ENCODE measurements around the gene IDH3B. TPM values are rescaled to one million over a fixed set of nuclear protein-coding genes. Genes with fewer than 3 reads are reported as not detected.

IDH3B gene
- total RNA-seq, 1 experiment from 2014 or later = 132 TPM

- POLR2A ChIA-PET = no interaction called here
- intact Hi-C loops (cut with micrococcal nuclease) = no loop called here
- ATAC-seq (no peak), DNase-seq (ENCODE audit: low read depth, low spot score) (no peak)
- no peaks in the 10 kb centered on the region for H3K9me3 ChIP-seq (ENCODE audit: control insufficient read depth in 1 of 2, insufficient read depth in 1 of 2, low read depth in 1 of 2, low read length in 2 of 2)
- TF ChIP-seq SP1 (IDR thresholded peaks at IDR 0.05; ENCODE audit: low read depth) = no peak
- no peak overlapping the region for H3K27ac ChIP-seq (ENCODE audit: low read depth, low read length)
- no peaks in the 10 kb centered on the region for H3K79me2 ChIP-seq (ENCODE audit: insufficient read depth, low read length)
- H3K4me1 ChIP-seq (ENCODE audit: control insufficient read depth in 1 of 2, insufficient read depth in 2 of 2, low read length in 2 of 2) = no peaks in the 10 kb centered on the region
- no peak overlapping the region for H3K4me3 ChIP-seq (replicated peaks in 1 of 2; ENCODE audit: low read depth in 1 of 2, low read length in 2 of 2)
- H3K36me3 ChIP-seq (ENCODE audit: control insufficient read depth in 1 of 2, insufficient read depth in 2 of 2, low read length in 2 of 2) = no peaks in the 10 kb centered on the region
- CTCF ChIA-PET = interaction anchor here (3.0 kb wide), 1 partner anchor 10 kb away, joined by 14 read pairs; no protein-coding TSS in a partner anchor
- RAD21 ChIA-PET (ENCODE audit: low non-redundant PET in 1 of 2, low total read pairs in 2 of 2, uncharacterized antibody in 2 of 2, unreplicated experiment in 2 of 2) = interaction anchor here in 1 of 2 experiments (0.7 kb wide), 1 partner anchor 11 kb away, joined by 3 read pairs; no protein-coding TSS in a partner anchor
- H3K4me2 ChIP-seq (ENCODE audit: low read length) = no peak overlapping the region
- no peaks in the 10 kb centered on the region for H4K20me1 ChIP-seq (ENCODE audit: insufficient read depth)
- no peaks in the 10 kb centered on the region for H3K27me3 ChIP-seq (ENCODE audit: insufficient read depth, low read length)
- BruUV-seq (replicated peaks) = no TSS peak
- H2AFZ ChIP-seq (ENCODE audit: low read depth, low read length, poor library complexity, severe bottlenecking) = no peak overlapping the region
- H3K9me2 ChIP-seq (ENCODE audit: insufficient read depth) = no peaks in the 10 kb centered on the region
- H3K9ac ChIP-seq (ENCODE audit: low read length) = no peak overlapping the region
These were observed 26.8 kb downstream of the IDH3B start for GRCh38 chr20:2637246-2637645.

- Histone ChIP-seq H3K79me2 (ENCODE audit: insufficient read depth, low read length) (no peaks in the 10 kb centered on the region), H3K27ac (ENCODE audit: low read depth, low read length) (no peak overlapping the region), H4K20me1 (ENCODE audit: insufficient read depth) (no peaks in the 10 kb centered on the region), H3K27me3 (ENCODE audit: insufficient read depth, low read length) (no peaks in the 10 kb centered on the region), H3K9ac (ENCODE audit: low read length) (no peak overlapping the region), H3K4me1 (ENCODE audit: control insufficient read depth in 1 of 2, insufficient read depth in 2 of 2, low read length in 2 of 2) (no peaks in the 10 kb centered on the region), H2AFZ (ENCODE audit: low read depth, low read length, poor library complexity, severe bottlenecking) (no peak overlapping the region), H3K9me3 (ENCODE audit: control insufficient read depth in 1 of 2, insufficient read depth in 1 of 2, low read depth in 1 of 2, low read length in 2 of 2) (no peaks in the 10 kb centered on the region), H3K9me2 (ENCODE audit: insufficient read depth) (no peaks in the 10 kb centered on the region), H3K4me3 (replicated peaks in 1 of 2; ENCODE audit: low read depth in 1 of 2, low read length in 2 of 2) (no peak overlapping the region), H3K36me3 (ENCODE audit: control insufficient read depth in 1 of 2, insufficient read depth in 2 of 2, low read length in 2 of 2) (no peaks in the 10 kb centered on the region), H3K4me2 (ENCODE audit: low read length) (no peak overlapping the region)
- DNase-seq (ENCODE audit: low read depth, low spot score) = no peak
- ChIA-PET CTCF (no interaction called here), POLR2A (no interaction called here), RAD21 (ENCODE audit: low non-redundant PET in 1 of 2, low total read pairs in 2 of 2, uncharacterized antibody in 2 of 2, unreplicated experiment in 2 of 2) (no interaction called here)
- BruUV-seq (replicated peaks) = no TSS peak
- intact Hi-C loops (cut with micrococcal nuclease) = no loop called here
- ATAC-seq = no peak
- TF ChIP-seq EZH2 (IDR thresholded peaks at IDR 0.05) (no peak), ATF3 (IDR thresholded peaks at IDR 0.05) (no peak), YY1 (IDR thresholded peaks at IDR 0.05; ENCODE audit: extremely low read depth, insufficient replicate concordance, low read depth, low read length) (no peak), TCF7L2 (IDR thresholded peaks at IDR 0.05; ENCODE audit: borderline replicate concordance, extremely low read depth, insufficient read depth, insufficient read length) (no peak), MAX (IDR thresholded peaks at IDR 0.05) (no peak), POLR2AphosphoS5 (IDR thresholded peaks at IDR 0.05; ENCODE audit: low read depth, low read length) (no peak), SP1 (IDR thresholded peaks at IDR 0.05; ENCODE audit: low read depth) (no peak), CEBPB (IDR thresholded peaks at IDR 0.05; ENCODE audit: low read depth) (no peak), ELF1 (IDR thresholded peaks at IDR 0.05; ENCODE audit: borderline replicate concordance, low read depth) (no peak), RAD21 (IDR thresholded peaks at IDR 0.05; ENCODE audit: low read depth) (no peak), SRF (IDR thresholded peaks at IDR 0.05; ENCODE audit: low read depth) (no peak), FOSL1 (IDR thresholded peaks at IDR 0.05; ENCODE audit: low read depth) (no peak), ZFX (IDR thresholded peaks at IDR 0.05) (no peak), ZBTB33 (IDR thresholded peaks at IDR 0.05; ENCODE audit: extremely low read depth, insufficient replicate concordance, low read length) (no peak), CTCF (IDR thresholded peaks at IDR 0.05 in 2 of 3, conservative IDR thresholded peaks at IDR 0.05 in 1 of 3; ENCODE audit: borderline replicate concordance in 1 of 3, insufficient read depth in 1 of 3, low read depth in 2 of 3, low read length in 2 of 3) (no peak)
These were observed 30.6 kb downstream of the IDH3B start for GRCh38 chr20:2633381-2633780.
